K562 (cell line): ENCODE measurements around the gene SHFL. TPM values are rescaled to one million over a fixed set of nuclear protein-coding genes. Genes with fewer than 3 reads are reported as not detected.

Source experiments
- ASH1L ChIP-seq: fragments of 450-650 bp; IDR thresholded peaks from 2 replicates; pipeline ENCODE4 v1.6.1; 2018; ENCODE audit warnings: borderline replicate concordance, mild to moderate bottlenecking, low read depth; ENCODE audit not compliant: partially characterized antibody
- C11orf30 ChIP-seq: fragments of 450-650 bp; IDR thresholded peaks from 2 replicates; pipeline ENCODE4 v1.6.1; 2016; ENCODE audit warnings: low read depth, mild to moderate bottlenecking
- EHMT2 ChIP-seq: fragments of 450-650 bp; IDR thresholded peaks from 2 replicates; pipeline ENCODE4 v1.6.1; 2018; ENCODE audit warnings: antibody characterized with exemption
- ELF4 ChIP-seq: fragments of 450-650 bp; formaldehyde crosslinking; IDR thresholded peaks from 2 replicates; pipeline ENCODE4 v1.4.0; 2022; ENCODE audit warnings: missing genetic modification characterization
- GATA2 ChIP-seq: sonication (generic); formaldehyde crosslinking; IDR thresholded peaks from 2 replicates; pipeline ENCODE4 v1.4.0; 2020; ENCODE audit warnings: mild to moderate bottlenecking, missing genetic modification reagents
- HDAC3 ChIP-seq: fragments of 450-650 bp; IDR thresholded peaks from 2 replicates; pipeline ENCODE4 v1.6.1; 2018; ENCODE audit warnings: borderline replicate concordance, mild to moderate bottlenecking, moderate library complexity; ENCODE audit not compliant: partially characterized antibody
- HNRNPH1 ChIP-seq: fragments of 200-400 bp; formaldehyde crosslinking; optimal IDR thresholded peaks from 2 replicates; pipeline ENCODE3; 2017; ENCODE audit warnings: low read depth, mild to moderate bottlenecking, low read length, moderate library complexity
- MAX ChIP-seq: sonication (generic); formaldehyde crosslinking; IDR thresholded peaks from 2 replicates; pipeline ENCODE4 v1.9.0; 2022; ENCODE audit warnings: mild to moderate bottlenecking, missing genetic modification reagents
- PHB2 ChIP-seq: fragments of 450-650 bp; IDR thresholded peaks from 2 replicates; pipeline ENCODE4 v1.6.1; 2017; ENCODE audit warnings: low read depth
- RERE ChIP-seq: sonication (generic); formaldehyde crosslinking; IDR thresholded peaks from 2 replicates; pipeline ENCODE4 v1.8.0; 2023; ENCODE audit warnings: missing genetic modification reagents, mild to moderate bottlenecking, borderline replicate concordance
- SMAD4 ChIP-seq: fragments of 250-450 bp; sonication (Bioruptor Pico); conservative IDR thresholded peaks from 2 replicates; pipeline ENCODE4 v1.8.0; 2021; ENCODE audit warnings: inconsistent platforms, mild to moderate bottlenecking, moderate library complexity
- XRCC5 ChIP-seq: fragments of 200-400 bp; formaldehyde crosslinking; IDR thresholded peaks from 2 replicates; pipeline ENCODE4 v1.6.1; 2017; ENCODE audit warnings: low read depth, mild to moderate bottlenecking, low read length
- ZBTB17 ChIP-seq: fragments of 450-650 bp; formaldehyde crosslinking; IDR thresholded peaks from 2 replicates; pipeline ENCODE4 v1.4.0; 2020; ENCODE audit warnings: mild to moderate bottlenecking
- ZKSCAN8 ChIP-seq: fragments of 200-800 bp; sonication (Bioruptor generic); IDR thresholded peaks from 2 replicates; pipeline ENCODE4 v1.6.1; 2016; ENCODE audit warnings: missing genetic modification characterization, missing compliant biosample characterization
- ZNF24 ChIP-seq: fragments of 450-650 bp; IDR thresholded peaks from 2 replicates; pipeline ENCODE4 v1.6.1; 2016
- ZNF609 ChIP-seq: sonication (generic); formaldehyde crosslinking; IDR thresholded peaks from 2 replicates; pipeline ENCODE4 v1.8.1; 2023; ENCODE audit warnings: missing genetic modification reagents, mild to moderate bottlenecking, borderline replicate concordance
- ZNF75A ChIP-seq: fragments of 450-650 bp; formaldehyde crosslinking; IDR thresholded peaks from 2 replicates; pipeline ENCODE4 v1.4.0; 2020; ENCODE audit warnings: mild to moderate bottlenecking
- polyA plus RNA-seq, 8 experiments: library from polyadenylated mRNA; depleted of rRNA in 4 of 8; stranded (reverse) in 5 of 8; unstranded in 3 of 8; fragments of >200 nt; fragmentation: Nextera tagmentation in 2 of 8; fragmentation: Illumina TruSeq in 1 of 8; extraction: Ambion mirVana in 2 of 8; extraction: Trizol in 1 of 8; gene quantifications; 2 replicates each; pipeline versions ENCODE4 v1.2.1 to v1.2.3, GENCODE V29; 2011 to 2014; ENCODE audit warnings: inconsistent platforms in 1 of 8, missing spikeins in 1 of 8
- total RNA-seq, 7 experiments: library from RNA; depleted of rRNA in 6 of 7; stranded (reverse); fragments of >200 nt in 6 of 7; fragmentation: Illumina TruSeq in 2 of 7; extraction: Trizol in 2 of 7; gene quantifications; 2 replicates each; pipeline versions ENCODE4 v1.2.1 to v1.2.3, GENCODE V29; 2011 to 2021; ENCODE audit warnings: low replicate concordance in 1 of 7

SHFL gene
- total and polyA plus RNA-seq, 9 of the 15 experiments (the other 6 are each of a cell fraction or from before 2014, with no cell fraction given), result 1.5 to 25.7 (median 13.0) TPM

GRCh38 chr19:10104665-10105508, 18.8 kb downstream of the SHFL start (continued):
- TF ChIP-seq ZNF609, result no peak
- no peak for TF ChIP-seq HNRNPH1
- TF ChIP-seq ZKSCAN8 (CRISPR knock-in tag), result no peak
- no peak for TF ChIP-seq PHB2
- peak; percentile 53; the same call in 1 of the 2 replicates for TF ChIP-seq MAX (CRISPR knock-in tag)
- TF ChIP-seq SMAD4 (CRISPR knock-in tag), result 0 out of 2 replicates have a peak, but pooled peaks have one; percentile 14
- TF ChIP-seq XRCC5, result no peak
- TF ChIP-seq C11orf30, result no peak
- TF ChIP-seq ZNF24, result no peak
- TF ChIP-seq ASH1L, result no peak
- no peak for TF ChIP-seq ELF4
- no peak for TF ChIP-seq ZNF75A (CRISPR knock-in tag)
- TF ChIP-seq EHMT2, result no peak
- no peak for TF ChIP-seq GATA2 (CRISPR knock-in tag)
- TF ChIP-seq HDAC3, result no peak
- TF ChIP-seq ZBTB17 (CRISPR knock-in tag), result no peak
- TF ChIP-seq RERE (CRISPR knock-in tag), result no peak
